K562 (cell line): ENCODE data around the gene RPL22L1. TPM values are rescaled to one million over a fixed set of nuclear protein-coding genes. Genes with fewer than 3 reads are reported as not detected.

Experiments used
- ATAC-seq: fragments of 200-7000 bp; cut with Tn5 transposase; 3 replicates; pipeline ENCODE4 v1.9.1; 2020; ENCODE audit warnings: moderate library complexity
- BruUV-seq: library from RNA; stranded (reverse); fragments of 400-500 nt; replicated peaks from 2 replicates; lab custom pipeline; 2021; lab: Mats Ljungman, UMichigan
- CTCF ChIA-PET: fragments of 300-600 bp; formaldehyde crosslinking; extraction: SDS; loops from one replicate; lab custom pipeline; 2021; ENCODE audit warnings: low intra/inter-chr PET ratio; lab: Yijun Ruan, JAX
- POLR2A ChIA-PET: fragments of 300-600, 350-650 bp; sonication (Branson Sonifier 250); formaldehyde crosslinking; extraction: SDS; loops from one replicate; lab custom pipeline; 2021; ENCODE audit warnings: antibody characterized with exemption, inconsistent platforms; lab: Yijun Ruan, JAX
- DNase-seq, 4 experiments: peaks; one replicate each; pipeline versions ENCODE4 v3.0.0 to v3.0.0-alpha.2; 2011 to 2018; ENCODE audit warnings: low spot score in 3 of 4, mixed read lengths in 3 of 4; ENCODE audit errors: extremely low read depth in 1 of 4
- FAIRE-seq: peaks from 2 replicates; lab custom pipeline; 2011; peaks lifted over from hg19 to GRCh38; lab: Jason Lieb, UNC
- H2AFZ ChIP-seq: 2 replicates; pipeline ENCODE4 v1.6.0; 2011; ENCODE audit warnings: low read depth, low read length, control low read depth, inconsistent platforms
- H3K27ac ChIP-seq: fragments of 200-600 bp; 3 replicates; pipeline ENCODE4 v1.8.0; 2011; ENCODE audit warnings: low read depth, mild to moderate bottlenecking, control low read depth, inconsistent platforms, low read length, moderate library complexity, mixed read lengths; ENCODE audit errors: extremely low read depth
- H3K27me3 ChIP-seq, 2 experiments: fragments of 300-600 bp in 1 of 2; 2 replicates in 1 of 2; 3 replicates in 1 of 2; pipeline versions ENCODE4 v1.6.0 to v1.8.0; 2011; ENCODE audit warnings: inconsistent platforms in 2 of 2, low read length in 2 of 2, mild to moderate bottlenecking in 1 of 2, mixed read lengths in 1 of 2, moderate library complexity in 1 of 2; ENCODE audit not compliant: control insufficient read depth in 2 of 2, insufficient read depth in 2 of 2
- H3K36me3 ChIP-seq: fragments of 300-600 bp; 3 replicates; pipeline ENCODE4 v1.8.0; 2011; ENCODE audit warnings: mild to moderate bottlenecking, low read length, inconsistent platforms; ENCODE audit not compliant: control insufficient read depth, insufficient read depth
- H3K4me1 ChIP-seq, 2 experiments: fragments of 200-600 bp in 1 of 2; replicated peaks in 1 of 2; 2 replicates in 1 of 2; 3 replicates in 1 of 2; pipeline versions ENCODE4 v1.5.1 to v1.8.0; 2011; ENCODE audit warnings: inconsistent platforms in 2 of 2, low read length in 2 of 2, mild to moderate bottlenecking in 1 of 2, mixed read lengths in 1 of 2, moderate library complexity in 1 of 2; ENCODE audit not compliant: control insufficient read depth in 2 of 2, insufficient read depth in 2 of 2
- H3K4me2 ChIP-seq: 2 replicates; pipeline ENCODE4 v1.6.1; 2011; ENCODE audit warnings: low read length, control low read depth, inconsistent platforms, mixed read lengths; ENCODE audit not compliant: insufficient read depth
- H3K4me3 ChIP-seq: fragments of 200-600 bp; sonication (generic), shearing (Covaris generic); 2 replicates; pipeline ENCODE4 v1.5.1; 2016; ENCODE audit warnings: control low read depth, inconsistent platforms
- H3K79me2 ChIP-seq: fragments of 200-600 bp; 3 replicates; pipeline ENCODE4 v1.8.0; 2011; ENCODE audit warnings: low read length, inconsistent platforms; ENCODE audit not compliant: control insufficient read depth, insufficient read depth
- H3K9ac ChIP-seq, 2 experiments: 2 replicates each; pipeline versions ENCODE4 v1.6.0 to v1.6.1; 2011; ENCODE audit warnings: low read depth in 2 of 2, low read length in 2 of 2, control low read depth in 1 of 2, inconsistent platforms in 1 of 2, mild to moderate bottlenecking in 1 of 2, mixed read lengths in 1 of 2; ENCODE audit not compliant: insufficient read depth in 1 of 2
- H3K9me1 ChIP-seq: one replicate; pipeline ENCODE4 v1.6.0; 2011; ENCODE audit warnings: inconsistent platforms, mild to moderate bottlenecking, low read length, moderate library complexity; ENCODE audit not compliant: control insufficient read depth, insufficient read depth
- H3K9me3 ChIP-seq: replicated peaks from 2 replicates; pipeline ENCODE4 v1.5.1; 2011; ENCODE audit warnings: low read depth, low read length, inconsistent platforms; ENCODE audit not compliant: control insufficient read depth, insufficient read depth
- H4K20me1 ChIP-seq: replicated peaks from 2 replicates; pipeline ENCODE4 v1.6.1; 2011; ENCODE audit warnings: low read length, inconsistent platforms, mixed read lengths; ENCODE audit not compliant: control insufficient read depth, insufficient read depth
- CBFA2T2 ChIP-seq: fragments of 450-650 bp; conservative IDR thresholded peaks from 2 replicates; pipeline ENCODE4 v1.6.1; 2017; ENCODE audit warnings: mild to moderate bottlenecking
- CBX8 ChIP-seq: fragments of 200-600 bp; sonication (generic); IDR thresholded peaks from 2 replicates; pipeline ENCODE4 v1.6.1; 2012; ENCODE audit warnings: borderline replicate concordance, mixed run types, low read depth, mild to moderate bottlenecking, moderate library complexity, mixed read lengths, low read length, control low read depth, inconsistent platforms; ENCODE audit not compliant: poor library complexity, severe bottlenecking; ENCODE audit errors: extremely low read depth
- FOXK1 ChIP-seq: sonication (generic); formaldehyde crosslinking; IDR thresholded peaks from 2 replicates; pipeline ENCODE4 v1.8.0; 2022; ENCODE audit warnings: missing genetic modification reagents, mild to moderate bottlenecking, borderline replicate concordance
- HDAC2 ChIP-seq: fragments of 450-650 bp; IDR thresholded peaks from 2 replicates; pipeline ENCODE4 v1.6.1; 2016; ENCODE audit warnings: mild to moderate bottlenecking
- MXD1 ChIP-seq: fragments of 250-450 bp; sonication (Bioruptor Pico); IDR thresholded peaks from 2 replicates; pipeline ENCODE4 v1.8.0; 2021; ENCODE audit warnings: borderline replicate concordance, mild to moderate bottlenecking, moderate library complexity; ENCODE audit not compliant: poor library complexity, severe bottlenecking
- NR1H2 ChIP-seq: sonication (generic); formaldehyde crosslinking; IDR thresholded peaks from 2 replicates; pipeline ENCODE4 v1.4.0; 2020; ENCODE audit warnings: mild to moderate bottlenecking, missing genetic modification reagents
- NR4A1 ChIP-seq, 2 experiments: fragments of 250-450 bp in 1 of 2; fragments of 450-650 bp in 1 of 2; sonication (Bioruptor Pico) in 1 of 2; IDR thresholded peaks; 2 replicates each; pipeline versions ENCODE4 v1.4.0 to v1.6.1; 2016 to 2020; ENCODE audit warnings: mild to moderate bottlenecking in 2 of 2, missing compliant biosample characterization in 1 of 2, missing genetic modification characterization in 1 of 2, moderate library complexity in 1 of 2
- NUFIP1 ChIP-seq: fragments of 450-650 bp; IDR thresholded peaks from 2 replicates; pipeline ENCODE4 v1.6.1; 2018; ENCODE audit not compliant: partially characterized antibody
- SIRT6 ChIP-seq: IDR thresholded peaks from one replicate; pipeline ENCODE4 v1.6.1; 2012; ENCODE audit warnings: low read depth, mild to moderate bottlenecking, control low read depth, inconsistent platforms, low read length, moderate library complexity
- SMARCE1 ChIP-seq: fragments of 450-650 bp; IDR thresholded peaks from 2 replicates; pipeline ENCODE4 v1.7.1; 2016; ENCODE audit warnings: mild to moderate bottlenecking
- SNIP1 ChIP-seq: fragments of 450-650 bp; IDR thresholded peaks from 2 replicates; pipeline ENCODE4 v1.7.1; 2017; ENCODE audit warnings: low read depth, mild to moderate bottlenecking
- USF1 ChIP-seq: sonication (generic); formaldehyde crosslinking; IDR thresholded peaks from 2 replicates; pipeline ENCODE4 v1.9.0; 2022; ENCODE audit warnings: mild to moderate bottlenecking, missing genetic modification reagents
- YY1 ChIP-seq, 3 experiments: IDR thresholded peaks; 2 replicates each; pipeline ENCODE4 v1.6.1; 2011; ENCODE audit warnings: low read length in 2 of 3, mild to moderate bottlenecking in 2 of 3, moderate library complexity in 2 of 3, borderline replicate concordance in 1 of 3, control low read depth in 1 of 3, low read depth in 1 of 3; ENCODE audit not compliant: insufficient read depth in 3 of 3, insufficient replicate concordance in 2 of 3, control insufficient read depth in 1 of 3, insufficient read length in 1 of 3; ENCODE audit errors: extremely low read depth in 1 of 3
- ZNF75A ChIP-seq: fragments of 450-650 bp; formaldehyde crosslinking; IDR thresholded peaks from 2 replicates; pipeline ENCODE4 v1.4.0; 2020; ENCODE audit warnings: mild to moderate bottlenecking
- WGBS: fragments of 100-300 bp; shearing (Covaris generic); methylation state at CpG from one replicate; pipeline ENCODE4 v1.1.6; 2016; ENCODE audit warnings: low coverage, mixed read lengths; ENCODE audit not compliant: insufficient coverage; ENCODE audit errors: missing lambda C conversion rate; 5-methylcytosine and 5-hydroxymethylcytosine counted together
- in situ Hi-C: fragments of 300-500 bp; cut with MboI; formaldehyde crosslinking; loops from 4 replicates; pipeline ENCODE4 v1.15.0; 2018; ENCODE audit warnings: inconsistent platforms, mixed read lengths
- intact Hi-C: fragments of 100-400 bp; cut with micrococcal nuclease; formaldehyde crosslinking; loops from 2 replicates; pipeline ENCODE4 v1.14.2; 2022
- polyA plus RNA-seq, 8 experiments: library from polyadenylated mRNA; depleted of rRNA in 4 of 8; stranded (reverse) in 5 of 8; unstranded in 3 of 8; fragments of >200 nt; fragmentation: Nextera tagmentation in 2 of 8; fragmentation: Illumina TruSeq in 1 of 8; extraction: Ambion mirVana in 2 of 8; extraction: Trizol in 1 of 8; gene quantifications; 2 replicates each; pipeline versions ENCODE4 v1.2.1 to v1.2.3, GENCODE V29; 2011 to 2014; ENCODE audit warnings: inconsistent platforms in 1 of 8, missing spikeins in 1 of 8
- total RNA-seq, 7 experiments: library from RNA; depleted of rRNA in 6 of 7; stranded (reverse); fragments of >200 nt in 6 of 7; fragmentation: Illumina TruSeq in 2 of 7; extraction: Trizol in 2 of 7; gene quantifications; 2 replicates each; pipeline versions ENCODE4 v1.2.1 to v1.2.3, GENCODE V29; 2011 to 2021; ENCODE audit warnings: low replicate concordance in 1 of 7
- TF ChIP-seq, protein P1 (sequence below): fragments of 250-450 bp; sonication (Bioruptor Pico); IDR thresholded peaks from 2 replicates; pipeline ENCODE4 v1.6.1; 2021; ENCODE audit warnings: mild to moderate bottlenecking
- TF ChIP-seq, protein P2 (sequence below): sonication (generic); formaldehyde crosslinking; IDR thresholded peaks from 2 replicates; pipeline ENCODE4 v1.5.0; 2020; ENCODE audit warnings: missing genetic modification reagents
- TF ChIP-seq, protein P3 (sequence below): sonication (generic); formaldehyde crosslinking; IDR thresholded peaks from 2 replicates; pipeline ENCODE4 v1.8.1; 2023; ENCODE audit warnings: mild to moderate bottlenecking, missing genetic modification reagents

RPL22L1 gene
- total and polyA plus RNA-seq, 9 of the 15 experiments (the other 6 are each of a cell fraction or from before 2014, with no cell fraction given), result 53.9 to 198 (median 108) TPM

DNA sequence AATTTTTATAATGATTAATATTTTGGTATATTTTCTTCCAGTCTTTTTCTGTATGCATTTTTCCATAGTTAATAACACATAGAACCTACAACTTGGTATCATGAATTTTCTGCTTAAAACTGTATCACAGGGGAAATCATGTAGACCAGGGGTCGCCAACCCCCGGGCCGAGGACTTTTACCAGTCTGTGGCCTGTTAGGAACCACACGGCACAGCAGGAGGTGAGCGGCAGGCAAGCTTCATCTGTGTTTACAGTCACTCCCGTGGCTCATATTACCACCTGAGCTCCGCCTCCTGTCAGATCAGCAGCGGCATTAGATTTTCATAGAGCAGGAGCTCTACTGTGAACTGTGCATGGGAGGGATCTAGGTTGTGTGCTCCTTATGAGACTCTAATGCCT, 54.7 kb downstream of the RPL22L1 start:
- peak overlapping the region; percentile 2; the same call in 1 of the 2 replicates for H3K4me2 ChIP-seq
- H3K4me3 ChIP-seq, result no peak overlapping the region
- H4K20me1 ChIP-seq, result no peaks in the 10 kb centered on the region
- H3K79me2 ChIP-seq, result no peaks in the 10 kb centered on the region
- ATAC-seq (peak; percentile 95), FAIRE-seq (peak; percentile 80), DNase-seq (peak; percentile 21 to 88 (median 36))
- H3K4me1 ChIP-seq, result peaks cover 21 to 38% of the 10 kb centered on the region in 2 experiments
- no peaks in the 10 kb centered on the region for H3K27me3 ChIP-seq
- peak overlapping the region in 1 of 2 experiments; percentile 11; a peak in 1 of 4 replicates for H3K9ac ChIP-seq
- intact Hi-C loops, result loop anchor here (10.0 kb wide), 1 partner anchor 631 kb away; the partner anchor contains the start of gene PHC3
- H3K27ac ChIP-seq, result no peak overlapping the region
- WGBS, result 0% methylated on average over 8 of the region's 8 CpGs
- CTCF ChIA-PET, result no interaction called here
- H3K36me3 ChIP-seq, result no peaks in the 10 kb centered on the region
- BruUV-seq, result no TSS peak
- peak overlapping the region; percentile 21 for H2AFZ ChIP-seq
- POLR2A ChIA-PET, result interaction anchor here (0.6 to 1.7 kb wide), 6 partner anchors 20 to 421 kb away, joined by 3 to 5 read pairs (median 4); partner anchors contain the start of gene RPL22L1
- in situ Hi-C loops, result no loop called here
- H3K9me3 ChIP-seq, result no peaks in the 10 kb centered on the region
- H3K9me1 ChIP-seq, result no peaks in the 10 kb centered on the region
- no peak for TF ChIP-seq ZNF75A (CRISPR knock-in tag)
- no peak for TF ChIP-seq CBFA2T2
- TF ChIP-seq FOXK1 (CRISPR knock-in tag), result no peak
- TF ChIP-seq CBX8, result no peak
- TF ChIP-seq NUFIP1, result no peak
- TF ChIP-seq SIRT6, result no peak
- TF ChIP-seq USF1 (CRISPR knock-in tag), result no peak
- TF ChIP-seq SMARCE1, result no peak
- TF ChIP-seq HDAC2, result no peak
- TF ChIP-seq MXD1, result no peak
- TF ChIP-seq YY1 (IDR thresholded peaks at IDR 0.05; ENCODE audit: borderline replicate concordance in 1 of 3, control insufficient read depth in 1 of 3, extremely low read depth in 1 of 3, insufficient read depth in 3 of 3, insufficient read length in 1 of 3, insufficient replicate concordance in 2 of 3, low read depth in 1 of 3, low read length in 2 of 3), result no peak
- TF ChIP-seq, protein P1, sequence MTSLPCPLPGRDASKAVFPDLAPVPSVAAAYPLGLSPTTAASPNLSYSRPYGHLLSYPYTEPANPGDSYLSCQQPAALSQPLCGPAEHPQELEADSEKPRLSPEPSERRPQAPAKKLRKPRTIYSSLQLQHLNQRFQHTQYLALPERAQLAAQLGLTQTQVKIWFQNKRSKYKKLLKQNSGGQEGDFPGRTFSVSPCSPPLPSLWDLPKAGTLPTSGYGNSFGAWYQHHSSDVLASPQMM (CRISPR knock-in tag), result no peak
- TF ChIP-seq NR4A1 (CRISPR knock-in tag; IDR thresholded peaks at IDR 0.05), result no peak
- no peak for TF ChIP-seq NR4A1 (tag; IDR thresholded peaks at IDR 0.05)
- TF ChIP-seq, protein P2, sequence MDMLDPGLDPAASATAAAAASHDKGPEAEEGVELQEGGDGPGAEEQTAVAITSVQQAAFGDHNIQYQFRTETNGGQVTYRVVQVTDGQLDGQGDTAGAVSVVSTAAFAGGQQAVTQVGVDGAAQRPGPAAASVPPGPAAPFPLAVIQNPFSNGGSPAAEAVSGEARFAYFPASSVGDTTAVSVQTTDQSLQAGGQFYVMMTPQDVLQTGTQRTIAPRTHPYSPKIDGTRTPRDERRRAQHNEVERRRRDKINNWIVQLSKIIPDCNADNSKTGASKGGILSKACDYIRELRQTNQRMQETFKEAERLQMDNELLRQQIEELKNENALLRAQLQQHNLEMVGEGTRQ (CRISPR knock-in tag), result no peak
- TF ChIP-seq SNIP1, result no peak
- TF ChIP-seq NR1H2 (CRISPR knock-in tag), result no peak
- TF ChIP-seq, protein P3, sequence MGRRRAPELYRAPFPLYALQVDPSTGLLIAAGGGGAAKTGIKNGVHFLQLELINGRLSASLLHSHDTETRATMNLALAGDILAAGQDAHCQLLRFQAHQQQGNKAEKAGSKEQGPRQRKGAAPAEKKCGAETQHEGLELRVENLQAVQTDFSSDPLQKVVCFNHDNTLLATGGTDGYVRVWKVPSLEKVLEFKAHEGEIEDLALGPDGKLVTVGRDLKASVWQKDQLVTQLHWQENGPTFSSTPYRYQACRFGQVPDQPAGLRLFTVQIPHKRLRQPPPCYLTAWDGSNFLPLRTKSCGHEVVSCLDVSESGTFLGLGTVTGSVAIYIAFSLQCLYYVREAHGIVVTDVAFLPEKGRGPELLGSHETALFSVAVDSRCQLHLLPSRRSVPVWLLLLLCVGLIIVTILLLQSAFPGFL (CRISPR knock-in tag), result no peak
